H1 (cell line): Measurements from ENCODE around the gene MT1B. TPM values are rescaled to one million over a fixed set of nuclear protein-coding genes. Genes with fewer than 3 reads are reported as not detected.

Experiments used
- ATF2 ChIP-seq: IDR thresholded peaks from 2 replicates; pipeline ENCODE4 v1.6.1; 2012; ENCODE audit warnings: low read length, inconsistent platforms
- BACH1 ChIP-seq: IDR thresholded peaks from 2 replicates; pipeline ENCODE4 v1.6.1; 2012; ENCODE audit warnings: low read length, improper control_type of control experiment
- CBX8 ChIP-seq: fragments of 300-800, 300-1000 bp; sonication (generic); IDR thresholded peaks from 2 replicates; pipeline ENCODE4 v1.7.1; 2016; ENCODE audit warnings: low read depth, low read length, borderline replicate concordance
- GTF2F1 ChIP-seq: IDR thresholded peaks from 2 replicates; pipeline ENCODE4 v1.6.1; 2012; ENCODE audit warnings: low read depth, low read length, improper control_type of control experiment, borderline replicate concordance
- NRF1 ChIP-seq: IDR thresholded peaks from 2 replicates; pipeline ENCODE4 v1.6.1; 2011; ENCODE audit warnings: mild to moderate bottlenecking, low read depth, low read length, improper control_type of control experiment
- POLR2AphosphoS5 ChIP-seq: IDR thresholded peaks from 2 replicates; pipeline ENCODE4 v1.6.1; 2011; ENCODE audit warnings: low read depth, low read length
- RFX5 ChIP-seq: IDR thresholded peaks from 2 replicates; pipeline ENCODE4 v1.6.1; 2011; ENCODE audit warnings: low read depth, low read length, improper control_type of control experiment, borderline replicate concordance
- SUZ12 ChIP-seq: fragments of 200-600 bp; sonication (generic); IDR thresholded peaks from 2 replicates; pipeline ENCODE4 v1.6.1; 2012; ENCODE audit warnings: mild to moderate bottlenecking, inconsistent platforms, low read length, moderate library complexity, mixed read lengths
- TEAD4 ChIP-seq: IDR thresholded peaks from 2 replicates; pipeline ENCODE4 v1.6.1; 2012; ENCODE audit warnings: low read depth, low read length, inconsistent platforms, mixed read lengths
- polyA plus RNA-seq, 7 experiments: library from polyadenylated mRNA; depleted of rRNA in 3 of 7; stranded (reverse) in 5 of 7; unstranded in 2 of 7; fragments of >200 nt in 5 of 7; fragments of 200-250 nt in 2 of 7; gene quantifications; 1 replicate in 5 of 7; 2 replicates in 1 of 7; 4 replicates in 1 of 7; pipeline versions ENCODE4 v1.2.1 to v1.2.3, GENCODE V29; 2011 to 2013; ENCODE audit warnings: missing spikeins in 2 of 7, mixed read lengths in 2 of 7
- total RNA-seq: library from RNA; stranded (reverse); fragmentation: NEBNext Ultra II Directional; extraction: Animal tissue kit (Norgen Biotek cat#: 25700); gene quantifications from 2 replicates; pipeline ENCODE4 v1.2.1, GENCODE V29; 2021
- TF ChIP-seq, protein P1 (sequence below): fragments of 300-600 bp; sonication (generic); IDR thresholded peaks from 2 replicates; pipeline ENCODE4 v1.7.1; 2012; ENCODE audit warnings: low read length, moderate library complexity, mild to moderate bottlenecking, inconsistent platforms; ENCODE audit not compliant: insufficient replicate concordance

The MT1B gene
- total and polyA plus RNA-seq, 2 of the 8 experiments (the other 6 are each of a cell fraction or from before 2014, with no cell fraction given), result not detected

- TF ChIP-seq, protein P1, sequence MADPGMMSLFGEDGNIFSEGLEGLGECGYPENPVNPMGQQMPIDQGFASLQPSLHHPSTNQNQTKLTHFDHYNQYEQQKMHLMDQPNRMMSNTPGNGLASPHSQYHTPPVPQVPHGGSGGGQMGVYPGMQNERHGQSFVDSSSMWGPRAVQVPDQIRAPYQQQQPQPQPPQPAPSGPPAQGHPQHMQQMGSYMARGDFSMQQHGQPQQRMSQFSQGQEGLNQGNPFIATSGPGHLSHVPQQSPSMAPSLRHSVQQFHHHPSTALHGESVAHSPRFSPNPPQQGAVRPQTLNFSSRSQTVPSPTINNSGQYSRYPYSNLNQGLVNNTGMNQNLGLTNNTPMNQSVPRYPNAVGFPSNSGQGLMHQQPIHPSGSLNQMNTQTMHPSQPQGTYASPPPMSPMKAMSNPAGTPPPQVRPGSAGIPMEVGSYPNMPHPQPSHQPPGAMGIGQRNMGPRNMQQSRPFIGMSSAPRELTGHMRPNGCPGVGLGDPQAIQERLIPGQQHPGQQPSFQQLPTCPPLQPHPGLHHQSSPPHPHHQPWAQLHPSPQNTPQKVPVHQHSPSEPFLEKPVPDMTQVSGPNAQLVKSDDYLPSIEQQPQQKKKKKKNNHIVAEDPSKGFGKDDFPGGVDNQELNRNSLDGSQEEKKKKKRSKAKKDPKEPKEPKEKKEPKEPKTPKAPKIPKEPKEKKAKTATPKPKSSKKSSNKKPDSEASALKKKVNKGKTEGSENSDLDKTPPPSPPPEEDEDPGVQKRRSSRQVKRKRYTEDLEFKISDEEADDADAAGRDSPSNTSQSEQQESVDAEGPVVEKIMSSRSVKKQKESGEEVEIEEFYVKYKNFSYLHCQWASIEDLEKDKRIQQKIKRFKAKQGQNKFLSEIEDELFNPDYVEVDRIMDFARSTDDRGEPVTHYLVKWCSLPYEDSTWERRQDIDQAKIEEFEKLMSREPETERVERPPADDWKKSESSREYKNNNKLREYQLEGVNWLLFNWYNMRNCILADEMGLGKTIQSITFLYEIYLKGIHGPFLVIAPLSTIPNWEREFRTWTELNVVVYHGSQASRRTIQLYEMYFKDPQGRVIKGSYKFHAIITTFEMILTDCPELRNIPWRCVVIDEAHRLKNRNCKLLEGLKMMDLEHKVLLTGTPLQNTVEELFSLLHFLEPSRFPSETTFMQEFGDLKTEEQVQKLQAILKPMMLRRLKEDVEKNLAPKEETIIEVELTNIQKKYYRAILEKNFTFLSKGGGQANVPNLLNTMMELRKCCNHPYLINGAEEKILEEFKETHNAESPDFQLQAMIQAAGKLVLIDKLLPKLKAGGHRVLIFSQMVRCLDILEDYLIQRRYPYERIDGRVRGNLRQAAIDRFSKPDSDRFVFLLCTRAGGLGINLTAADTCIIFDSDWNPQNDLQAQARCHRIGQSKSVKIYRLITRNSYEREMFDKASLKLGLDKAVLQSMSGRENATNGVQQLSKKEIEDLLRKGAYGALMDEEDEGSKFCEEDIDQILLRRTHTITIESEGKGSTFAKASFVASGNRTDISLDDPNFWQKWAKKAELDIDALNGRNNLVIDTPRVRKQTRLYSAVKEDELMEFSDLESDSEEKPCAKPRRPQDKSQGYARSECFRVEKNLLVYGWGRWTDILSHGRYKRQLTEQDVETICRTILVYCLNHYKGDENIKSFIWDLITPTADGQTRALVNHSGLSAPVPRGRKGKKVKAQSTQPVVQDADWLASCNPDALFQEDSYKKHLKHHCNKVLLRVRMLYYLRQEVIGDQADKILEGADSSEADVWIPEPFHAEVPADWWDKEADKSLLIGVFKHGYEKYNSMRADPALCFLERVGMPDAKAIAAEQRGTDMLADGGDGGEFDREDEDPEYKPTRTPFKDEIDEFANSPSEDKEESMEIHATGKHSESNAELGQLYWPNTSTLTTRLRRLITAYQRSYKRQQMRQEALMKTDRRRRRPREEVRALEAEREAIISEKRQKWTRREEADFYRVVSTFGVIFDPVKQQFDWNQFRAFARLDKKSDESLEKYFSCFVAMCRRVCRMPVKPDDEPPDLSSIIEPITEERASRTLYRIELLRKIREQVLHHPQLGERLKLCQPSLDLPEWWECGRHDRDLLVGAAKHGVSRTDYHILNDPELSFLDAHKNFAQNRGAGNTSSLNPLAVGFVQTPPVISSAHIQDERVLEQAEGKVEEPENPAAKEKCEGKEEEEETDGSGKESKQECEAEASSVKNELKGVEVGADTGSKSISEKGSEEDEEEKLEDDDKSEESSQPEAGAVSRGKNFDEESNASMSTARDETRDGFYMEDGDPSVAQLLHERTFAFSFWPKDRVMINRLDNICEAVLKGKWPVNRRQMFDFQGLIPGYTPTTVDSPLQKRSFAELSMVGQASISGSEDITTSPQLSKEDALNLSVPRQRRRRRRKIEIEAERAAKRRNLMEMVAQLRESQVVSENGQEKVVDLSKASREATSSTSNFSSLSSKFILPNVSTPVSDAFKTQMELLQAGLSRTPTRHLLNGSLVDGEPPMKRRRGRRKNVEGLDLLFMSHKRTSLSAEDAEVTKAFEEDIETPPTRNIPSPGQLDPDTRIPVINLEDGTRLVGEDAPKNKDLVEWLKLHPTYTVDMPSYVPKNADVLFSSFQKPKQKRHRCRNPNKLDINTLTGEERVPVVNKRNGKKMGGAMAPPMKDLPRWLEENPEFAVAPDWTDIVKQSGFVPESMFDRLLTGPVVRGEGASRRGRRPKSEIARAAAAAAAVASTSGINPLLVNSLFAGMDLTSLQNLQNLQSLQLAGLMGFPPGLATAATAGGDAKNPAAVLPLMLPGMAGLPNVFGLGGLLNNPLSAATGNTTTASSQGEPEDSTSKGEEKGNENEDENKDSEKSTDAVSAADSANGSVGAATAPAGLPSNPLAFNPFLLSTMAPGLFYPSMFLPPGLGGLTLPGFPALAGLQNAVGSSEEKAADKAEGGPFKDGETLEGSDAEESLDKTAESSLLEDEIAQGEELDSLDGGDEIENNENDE, result no peak
- TF ChIP-seq RFX5 (no peak), TEAD4 (no peak), ATF2 (no peak), POLR2AphosphoS5 (no peak), NRF1 (no peak), BACH1 (no peak), CBX8 (no peak), SUZ12 (no peak), GTF2F1 (no peak)
These were observed 27.5 kb downstream of the MT1B start (continued) for GRCh38 chr16:56679078-56679730.
